Parathyroid adenoma (tissue), 2 donors: ENCODE data around the gene PKD1L1.

Experiments used
- H2AFZ ChIP-seq: fragments of 300-600 bp; sonication (generic); one replicate; pipeline ENCODE4 v1.7.0; 2017; ENCODE audit warnings: antibody characterized with exemption, mild to moderate bottlenecking
- H3K27ac ChIP-seq: fragments of 300-600 bp; sonication (generic); one replicate; pipeline ENCODE4 v1.7.0; 2017
- H3K27me3 ChIP-seq: fragments of 300-600 bp; sonication (generic); one replicate; pipeline ENCODE4 v1.7.0; 2017; ENCODE audit warnings: low read length; ENCODE audit not compliant: control insufficient read depth, insufficient read depth
- H3K36me3 ChIP-seq: fragments of 300-600 bp; sonication (generic); one replicate; pipeline ENCODE4 v1.7.0; 2017; ENCODE audit warnings: low read length; ENCODE audit not compliant: control insufficient read depth, insufficient read depth
- H3K4me1 ChIP-seq: fragments of 300-600 bp; sonication (generic); one replicate; pipeline ENCODE4 v1.7.0; 2017; ENCODE audit warnings: control low read depth
- H3K4me2 ChIP-seq: fragments of 300-600 bp; sonication (generic); one replicate; pipeline ENCODE4 v1.7.0; 2017; ENCODE audit warnings: low read length
- H3K4me3 ChIP-seq: fragments of 300-600 bp; sonication (generic); one replicate; pipeline ENCODE4 v1.7.0; 2017; ENCODE audit warnings: low read depth, low read length
- H3K79me2 ChIP-seq: fragments of 300-600 bp; sonication (generic); one replicate; pipeline ENCODE4 v1.7.0; 2017; ENCODE audit warnings: control low read depth
- H3K9ac ChIP-seq: fragments of 300-600 bp; sonication (generic); one replicate; pipeline ENCODE4 v1.7.0; 2017; ENCODE audit warnings: mild to moderate bottlenecking
- H3K9me3 ChIP-seq: fragments of 300-600 bp; sonication (generic); one replicate; pipeline ENCODE4 v1.7.0; 2017; ENCODE audit warnings: low read length; ENCODE audit not compliant: control insufficient read depth
- TF ChIP-seq, protein P1 (sequence below): fragments of 300-600 bp; sonication (generic); IDR thresholded peaks from one replicate; pipeline ENCODE4 v1.7.0; 2017; ENCODE audit warnings: antibody characterized with exemption, mild to moderate bottlenecking
- donor health status: primary hyperparathyroidism.

The PKD1L1 gene

DNA sequence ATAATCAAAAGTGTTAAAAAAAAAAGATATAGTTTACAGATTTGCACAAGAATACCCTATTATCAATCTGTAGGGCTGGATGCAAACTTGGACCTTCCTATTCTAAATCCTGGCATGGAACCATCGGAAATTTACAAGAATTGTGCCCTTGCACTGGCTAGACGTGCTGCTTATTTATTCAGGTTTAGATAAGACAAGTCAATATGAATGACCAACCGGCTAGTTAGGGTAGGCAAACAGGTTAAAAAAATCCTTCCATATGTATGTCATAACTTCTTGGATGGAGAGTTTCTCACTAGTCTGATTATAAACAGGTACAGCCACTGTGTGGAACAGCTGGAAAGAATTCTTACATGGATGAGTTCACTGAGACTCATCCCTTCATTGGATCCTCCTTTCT is 41.4 kb downstream of the PKD1L1 start:
- Histone ChIP-seq H3K4me3 (no peak overlapping the region), H3K9ac (no peak overlapping the region), H3K27me3 (no peaks in the 10 kb centered on the region), H3K36me3 (no peaks in the 10 kb centered on the region), H3K4me2 (no peak overlapping the region), H3K4me1 (no peaks in the 10 kb centered on the region), H3K9me3 (no peaks in the 10 kb centered on the region), H3K79me2 (no peaks in the 10 kb centered on the region), H2AFZ (no peak overlapping the region), H3K27ac (no peak overlapping the region)
- TF ChIP-seq, protein P1, sequence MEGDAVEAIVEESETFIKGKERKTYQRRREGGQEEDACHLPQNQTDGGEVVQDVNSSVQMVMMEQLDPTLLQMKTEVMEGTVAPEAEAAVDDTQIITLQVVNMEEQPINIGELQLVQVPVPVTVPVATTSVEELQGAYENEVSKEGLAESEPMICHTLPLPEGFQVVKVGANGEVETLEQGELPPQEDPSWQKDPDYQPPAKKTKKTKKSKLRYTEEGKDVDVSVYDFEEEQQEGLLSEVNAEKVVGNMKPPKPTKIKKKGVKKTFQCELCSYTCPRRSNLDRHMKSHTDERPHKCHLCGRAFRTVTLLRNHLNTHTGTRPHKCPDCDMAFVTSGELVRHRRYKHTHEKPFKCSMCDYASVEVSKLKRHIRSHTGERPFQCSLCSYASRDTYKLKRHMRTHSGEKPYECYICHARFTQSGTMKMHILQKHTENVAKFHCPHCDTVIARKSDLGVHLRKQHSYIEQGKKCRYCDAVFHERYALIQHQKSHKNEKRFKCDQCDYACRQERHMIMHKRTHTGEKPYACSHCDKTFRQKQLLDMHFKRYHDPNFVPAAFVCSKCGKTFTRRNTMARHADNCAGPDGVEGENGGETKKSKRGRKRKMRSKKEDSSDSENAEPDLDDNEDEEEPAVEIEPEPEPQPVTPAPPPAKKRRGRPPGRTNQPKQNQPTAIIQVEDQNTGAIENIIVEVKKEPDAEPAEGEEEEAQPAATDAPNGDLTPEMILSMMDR: no peak

DNA sequence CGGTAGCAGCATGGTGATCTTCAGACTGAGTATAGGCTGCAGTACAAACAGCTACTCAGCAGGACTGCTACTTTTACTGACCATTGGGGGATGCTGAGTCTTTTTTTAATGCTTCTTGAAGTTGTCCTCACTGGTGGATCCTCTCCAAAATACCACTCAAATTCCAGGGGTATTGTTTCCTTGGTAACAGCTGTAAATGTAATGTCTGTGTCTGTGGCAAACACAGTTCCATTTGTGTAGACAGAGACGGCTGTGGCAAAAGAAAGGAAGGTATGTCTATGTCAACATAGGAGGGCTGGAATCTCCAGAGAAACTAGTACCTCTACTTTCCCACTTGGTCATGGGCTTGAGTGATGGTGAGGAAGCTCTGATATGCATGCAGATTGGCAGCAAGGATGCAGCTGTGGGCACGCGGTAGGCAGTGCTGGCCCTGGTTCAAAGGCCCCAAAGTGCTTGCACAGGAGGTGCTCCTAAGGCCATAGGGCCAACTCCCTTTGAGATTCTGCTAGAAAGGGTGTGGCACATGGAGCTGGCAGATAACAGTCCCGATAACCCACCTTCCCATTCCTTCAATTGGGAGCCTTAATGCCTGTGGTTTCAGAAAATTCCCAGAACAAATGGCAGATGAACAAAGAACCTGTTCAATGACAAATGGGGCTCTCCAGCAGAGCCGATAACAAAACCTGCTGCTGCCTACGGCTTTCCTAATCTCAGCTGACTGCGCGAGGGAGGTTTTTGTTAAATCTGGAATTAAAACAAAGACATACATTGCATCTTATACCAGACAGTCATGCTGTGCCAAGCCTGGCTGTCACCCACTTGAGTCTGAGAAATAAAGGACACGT is 43.0 kb downstream of the PKD1L1 start:
- Histone ChIP-seq H3K9me3 (no peaks in the 10 kb centered on the region), H3K27ac (no peak overlapping the region), H3K4me2 (no peak overlapping the region), H3K4me3 (no peak overlapping the region), H3K79me2 (no peaks in the 10 kb centered on the region), H2AFZ (no peak overlapping the region), H3K36me3 (no peaks in the 10 kb centered on the region), H3K9ac (no peak overlapping the region), H3K27me3 (no peaks in the 10 kb centered on the region), H3K4me1 (no peaks in the 10 kb centered on the region)
- TF ChIP-seq, protein P1: no peak

DNA sequence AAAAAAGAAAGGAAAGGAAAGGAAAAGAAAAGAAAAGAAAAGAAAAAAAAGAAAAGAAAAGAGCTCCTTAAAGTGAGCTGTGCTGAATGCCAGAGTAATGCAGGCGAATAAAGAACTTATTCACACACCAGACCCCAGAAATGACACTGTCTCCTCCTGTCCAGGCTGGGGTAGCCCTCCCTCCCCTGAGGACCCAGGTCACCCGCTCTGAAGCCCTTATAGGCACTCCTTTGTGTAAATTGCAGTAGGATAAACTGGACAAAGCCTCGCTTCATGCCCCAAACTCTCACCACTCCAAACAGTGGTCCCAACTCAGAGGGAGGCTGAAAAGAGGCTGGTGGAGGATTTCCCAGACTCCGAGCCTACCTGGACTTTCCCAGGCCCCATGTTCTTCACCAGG is 46.3 kb downstream of the PKD1L1 start:
- Histone ChIP-seq H2AFZ (no peak overlapping the region), H3K27me3 (no peaks in the 10 kb centered on the region), H3K4me2 (no peak overlapping the region), H3K36me3 (no peaks in the 10 kb centered on the region), H3K9me3 (no peaks in the 10 kb centered on the region), H3K79me2 (no peaks in the 10 kb centered on the region), H3K4me1 (no peaks in the 10 kb centered on the region), H3K9ac (no peak overlapping the region), H3K4me3 (no peak overlapping the region), H3K27ac (no peak overlapping the region)
- TF ChIP-seq, protein P1: no peak

DNA sequence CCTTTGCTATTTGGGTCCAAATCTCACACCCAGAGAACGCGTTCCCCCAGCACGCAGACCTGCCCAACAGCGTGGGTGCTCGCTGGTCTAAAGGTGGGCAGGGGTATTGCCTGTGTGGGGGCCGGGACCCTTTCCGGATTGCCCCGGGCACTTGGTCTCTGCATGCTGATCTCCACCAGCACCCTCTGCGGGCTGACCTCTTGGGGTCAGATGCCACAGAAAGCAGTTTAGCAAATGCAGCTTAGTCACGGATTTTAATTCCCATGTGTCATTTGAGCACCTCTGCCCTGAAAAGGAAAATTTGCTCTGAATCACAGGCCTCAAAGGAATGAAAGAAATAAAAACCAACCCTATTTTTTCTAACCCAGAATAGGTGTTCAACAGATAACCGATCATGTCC is 46.7 kb downstream of the PKD1L1 start:
- no peak overlapping the region for H2AFZ ChIP-seq
- no peaks in the 10 kb centered on the region for H3K36me3 ChIP-seq
- no peaks in the 10 kb centered on the region for H3K9me3 ChIP-seq
- no peak overlapping the region for H3K9ac ChIP-seq
- TF ChIP-seq, protein P1: no peak
- no peak overlapping the region for H3K4me3 ChIP-seq
- H3K4me1 ChIP-seq: no peaks in the 10 kb centered on the region
- no peaks in the 10 kb centered on the region for H3K79me2 ChIP-seq
- no peaks in the 10 kb centered on the region for H3K27me3 ChIP-seq
- H3K4me2 ChIP-seq: no peak overlapping the region
- H3K27ac ChIP-seq: no peak overlapping the region

DNA sequence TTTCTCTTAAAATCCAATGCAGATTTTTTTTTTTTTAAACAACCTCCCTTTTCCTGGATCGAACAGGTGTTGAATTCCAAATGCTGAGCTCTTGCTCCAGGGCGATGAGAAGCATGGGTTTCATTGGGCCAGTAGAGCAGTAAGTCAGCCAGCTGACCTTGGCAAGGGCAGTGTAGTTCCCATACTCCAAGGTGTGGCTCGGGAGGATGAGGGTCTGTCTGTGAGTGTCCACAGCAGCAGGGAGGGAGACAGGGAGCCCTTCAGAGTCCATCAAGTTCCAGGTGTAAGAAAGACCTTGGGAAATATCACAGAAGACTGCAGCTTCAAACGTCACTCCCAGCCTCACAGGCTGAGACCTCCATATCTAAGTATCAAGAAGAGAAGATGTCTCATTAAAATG is 50.4 kb downstream of the PKD1L1 start:
- Histone ChIP-seq H3K9me3 (no peaks in the 10 kb centered on the region), H3K36me3 (no peaks in the 10 kb centered on the region), H3K4me1 (no peaks in the 10 kb centered on the region), H3K4me2 (no peak overlapping the region), H3K79me2 (no peaks in the 10 kb centered on the region), H2AFZ (no peak overlapping the region), H3K4me3 (no peak overlapping the region), H3K27me3 (no peaks in the 10 kb centered on the region), H3K27ac (no peak overlapping the region), H3K9ac (no peak overlapping the region)
- TF ChIP-seq, protein P1: no peak
